Activated T-cell treated with anti-CD3 and anti-CD28 coated beads, Interleukin-2, amount 50 U/mL, for 1 hour (primary cell): Measurements from ENCODE around the gene STON2.

Experiments used
- DNase-seq: peaks from one replicate; pipeline ENCODE4 v3.0.0-alpha.2; 2020

The STON2 gene

GRCh38 chr14:81367563-81367962, 32.6 kb downstream of the STON2 start:
- DNase-seq, result no peak

- no peak for DNase-seq
These were observed 33.2 kb downstream of the STON2 start for GRCh38 chr14:81366884-81367283.

- no peak for DNase-seq
These were observed 33.9 kb downstream of the STON2 start for GRCh38 chr14:81366214-81366613.

GRCh38 chr14:81363746-81364378, 36.3 kb downstream of the STON2 start:
- DNase-seq, result no peak

- no peak for DNase-seq
These were observed 46.3 kb downstream of the STON2 start for GRCh38 chr14:81353691-81354323.

- no peak for DNase-seq
These were observed 47.7 kb downstream of the STON2 start for GRCh38 chr14:81352413-81352812.

- no peak for DNase-seq
These were observed 48.9 kb downstream of the STON2 start for GRCh38 chr14:81351205-81351604.

GRCh38 chr14:81350344-81351130, 49.6 kb downstream of the STON2 start:
- DNase-seq, result no peak

- DNase-seq, result no peak
These were observed 52.1 kb downstream of the STON2 start for GRCh38 chr14:81348061-81348460.

GRCh38 chr14:81345781-81346180, 54.3 kb downstream of the STON2 start:
- DNase-seq, result no peak

- DNase-seq, result no peak
These were observed 55.5 kb downstream of the STON2 start for GRCh38 chr14:81344481-81345160.

GRCh38 chr14:81343701-81344100, 56.4 kb downstream of the STON2 start:
- no peak for DNase-seq

GRCh38 chr14:81342850-81343580, 57.1 kb downstream of the STON2 start:
- DNase-seq, result no peak

GRCh38 chr14:81341781-81342180, 58.3 kb downstream of the STON2 start:
- no peak for DNase-seq

GRCh38 chr14:81341370-81341769, 58.8 kb downstream of the STON2 start:
- no peak for DNase-seq

GRCh38 chr14:81340201-81340600, 59.9 kb downstream of the STON2 start:
- DNase-seq, result no peak

- DNase-seq, result no peak
These were observed 63.1 kb downstream of the STON2 start for GRCh38 chr14:81337073-81337472.

- DNase-seq, result no peak
These were observed 64.1 kb downstream of the STON2 start for GRCh38 chr14:81336009-81336408.

- no peak for DNase-seq
These were observed 67.4 kb downstream of the STON2 start for GRCh38 chr14:81332725-81333124.

GRCh38 chr14:81331229-81332021, 68.7 kb downstream of the STON2 start:
- no peak for DNase-seq

GRCh38 chr14:81330619-81331122, 69.5 kb downstream of the STON2 start:
- DNase-seq, result no peak
